Gastrocnemius medialis (tissue), 4 donors: Measurements from ENCODE around the gene PTEN.

Experiments
- POLR2A ChIP-seq, 2 donors: fragments of 450-650 bp; IDR thresholded peaks; one replicate each; pipeline ENCODE4 v1.6.1; 2017; ENCODE audit warnings: antibody characterized with exemption in 2 of 2, mild to moderate bottlenecking in 2 of 2, moderate library complexity in 2 of 2
- TF ChIP-seq, protein P1 (sequence below), 5 experiments: fragments of 450-650 bp in 3 of 5; fragments of 200-600 bp in 2 of 5; sonication (generic) in 2 of 5; IDR thresholded peaks in 4 of 5; conservative IDR thresholded peaks in 1 of 5; 1 replicate in 4 of 5; 2 replicates in 1 of 5; pipeline ENCODE4 v1.5.1; 2016 to 2019; ENCODE audit warnings: antibody characterized with exemption in 5 of 5, mild to moderate bottlenecking in 3 of 5, moderate library complexity in 3 of 5

DNA sequence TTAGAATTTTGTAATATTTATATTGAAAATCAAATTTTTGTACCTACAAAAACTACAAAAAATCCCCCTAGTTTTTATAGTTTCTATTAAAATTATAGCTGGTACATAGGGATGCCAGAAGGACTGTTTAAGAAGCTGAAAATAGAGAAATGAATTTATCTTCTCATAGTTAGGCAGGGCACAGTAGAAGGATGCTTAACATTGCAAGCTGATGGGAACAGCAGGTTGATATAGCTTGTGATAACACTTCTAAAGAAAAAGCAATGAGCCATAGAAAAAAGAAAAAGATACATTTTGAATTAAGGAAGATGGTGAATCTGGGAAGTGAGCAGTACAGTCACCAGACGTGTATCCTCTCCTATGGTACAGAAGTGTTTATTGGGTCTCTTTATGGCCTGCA lies 32.0 kb downstream of the PTEN start:
- TF ChIP-seq, protein P1, sequence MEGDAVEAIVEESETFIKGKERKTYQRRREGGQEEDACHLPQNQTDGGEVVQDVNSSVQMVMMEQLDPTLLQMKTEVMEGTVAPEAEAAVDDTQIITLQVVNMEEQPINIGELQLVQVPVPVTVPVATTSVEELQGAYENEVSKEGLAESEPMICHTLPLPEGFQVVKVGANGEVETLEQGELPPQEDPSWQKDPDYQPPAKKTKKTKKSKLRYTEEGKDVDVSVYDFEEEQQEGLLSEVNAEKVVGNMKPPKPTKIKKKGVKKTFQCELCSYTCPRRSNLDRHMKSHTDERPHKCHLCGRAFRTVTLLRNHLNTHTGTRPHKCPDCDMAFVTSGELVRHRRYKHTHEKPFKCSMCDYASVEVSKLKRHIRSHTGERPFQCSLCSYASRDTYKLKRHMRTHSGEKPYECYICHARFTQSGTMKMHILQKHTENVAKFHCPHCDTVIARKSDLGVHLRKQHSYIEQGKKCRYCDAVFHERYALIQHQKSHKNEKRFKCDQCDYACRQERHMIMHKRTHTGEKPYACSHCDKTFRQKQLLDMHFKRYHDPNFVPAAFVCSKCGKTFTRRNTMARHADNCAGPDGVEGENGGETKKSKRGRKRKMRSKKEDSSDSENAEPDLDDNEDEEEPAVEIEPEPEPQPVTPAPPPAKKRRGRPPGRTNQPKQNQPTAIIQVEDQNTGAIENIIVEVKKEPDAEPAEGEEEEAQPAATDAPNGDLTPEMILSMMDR (IDR thresholded peaks at IDR 0.05 in 4 of 5, conservative IDR thresholded peaks at IDR 0.05 in 1 of 5): no peak
- TF ChIP-seq POLR2A (IDR thresholded peaks at IDR 0.05): no peak
